Thoracic aorta (tissue), 2 donors: Measurements from ENCODE around the gene MALAT1. TPM values are rescaled to one million over a fixed set of nuclear protein-coding genes. Genes with fewer than 3 reads are reported as not detected.
A peak's percentile ranks its signal among the peaks of the same experiment; 100 is the strongest.
"Not testable (repeated sequence)": the region's sequence is repeated elsewhere in the genome, so short reads cannot be mapped to it uniquely, and the experiment has no call there.

Experiments used
- ATAC-seq: fragments of 150-250 bp; one replicate; pipeline ENCODE4 v1.8.0; 2017; ENCODE audit warnings: low read depth; ENCODE audit not compliant: insufficient number of reproducible peaks, low FRiP score
- DNase-seq: peaks from one replicate; pipeline ENCODE4 v3.0.0-alpha.2; 2020; ENCODE audit warnings: low spot score
- H3K27ac ChIP-seq, 2 donors: fragments of 200-600 bp; sonication (generic); 1 replicate in 1 of 2; 2 replicates in 1 of 2; pipeline ENCODE4 v1.5.1; 2016; ENCODE audit warnings: mild to moderate bottlenecking in 2 of 2, moderate library complexity in 2 of 2
- H3K27me3 ChIP-seq: fragments of 200-600 bp; sonication (generic); replicated peaks from 2 replicates; pipeline ENCODE4 v1.6.0; 2016; ENCODE audit warnings: mild to moderate bottlenecking; ENCODE audit not compliant: insufficient read depth
- H3K36me3 ChIP-seq: fragments of 200-600 bp; sonication (generic); one replicate; pipeline ENCODE4 v1.5.1; 2016
- H3K4me1 ChIP-seq, 2 donors: fragments of 200-600 bp; sonication (generic); 1 replicate in 1 of 2; 2 replicates in 1 of 2; pipeline versions ENCODE4 v1.5.1 to v1.6.0; 2016; ENCODE audit warnings: low read depth in 2 of 2, mild to moderate bottlenecking in 1 of 2; ENCODE audit not compliant: control insufficient read depth in 1 of 2
- H3K4me3 ChIP-seq: fragments of 200-600 bp; sonication (generic); 2 replicates; pipeline ENCODE4 v1.5.1; 2016; ENCODE audit warnings: mild to moderate bottlenecking
- H3K9me3 ChIP-seq: fragments of 200-600 bp; sonication (generic); 2 replicates; pipeline ENCODE4 v1.5.1; 2016
- CTCF ChIP-seq: fragments of 200-600 bp; sonication (generic); IDR thresholded peaks from one replicate; pipeline ENCODE4 v1.5.1; 2019; ENCODE audit warnings: antibody characterized with exemption
- total RNA-seq, 2 donors: library from RNA; depleted of rRNA; stranded (reverse); fragments of >200 nt; gene quantifications; one replicate each; pipeline versions ENCODE4 v1.1.0 to v1.2.3, GENCODE V29; 2016

MALAT1 gene
- total RNA-seq, 2 donors from 2014 or later: 20,776 to 38,952 TPM

GRCh38 chr11:65470433-65471049 is 28.3 kb upstream of the MALAT1 start:
- no peak for ATAC-seq
- Histone ChIP-seq H3K4me1 (peaks cover 27 to 34% of the 10 kb centered on the region in 2 donors), H3K27ac (peak overlapping the region; percentile 100), H3K4me3 (peak overlapping the region; percentile 63), H3K9me3 (no peaks in the 10 kb centered on the region), H3K36me3 (no peaks in the 10 kb centered on the region), H3K27me3 (no peaks in the 10 kb centered on the region)
- no peak for DNase-seq
- TF ChIP-seq CTCF: no peak

DNA sequence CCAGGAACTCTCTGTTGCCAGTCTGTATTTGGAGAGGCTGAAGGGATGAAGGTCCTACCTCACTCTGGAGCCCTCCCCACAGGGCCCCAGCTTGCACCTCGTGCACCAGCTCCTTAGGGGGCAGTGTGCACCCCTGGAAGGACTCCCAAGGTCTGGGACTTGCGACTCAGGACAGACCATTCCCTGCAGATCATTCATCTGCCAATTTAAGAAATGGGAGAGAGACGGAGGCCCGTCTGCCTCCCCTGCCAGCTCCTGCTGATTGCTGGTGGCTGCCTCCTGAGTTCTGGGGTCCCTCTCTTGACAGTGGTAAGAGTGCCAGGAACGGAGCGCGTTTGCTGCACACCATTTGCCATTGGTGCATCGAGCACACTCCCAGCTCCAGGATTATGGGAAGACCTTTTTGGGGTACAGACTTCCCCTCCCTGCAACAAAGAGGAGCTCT is 27.4 kb upstream of the MALAT1 start:
- Histone ChIP-seq H3K27me3 (no peaks in the 10 kb centered on the region), H3K27ac (peak overlapping the region; percentile 100), H3K4me1 (peaks cover 33 to 43% of the 10 kb centered on the region in 2 donors), H3K4me3 (peak overlapping the region; percentile 63), H3K9me3 (no peaks in the 10 kb centered on the region), H3K36me3 (no peaks in the 10 kb centered on the region)
- DNase-seq: peak; percentile 56
- ATAC-seq: peak; percentile 73
- TF ChIP-seq CTCF: peak; percentile 65

DNA sequence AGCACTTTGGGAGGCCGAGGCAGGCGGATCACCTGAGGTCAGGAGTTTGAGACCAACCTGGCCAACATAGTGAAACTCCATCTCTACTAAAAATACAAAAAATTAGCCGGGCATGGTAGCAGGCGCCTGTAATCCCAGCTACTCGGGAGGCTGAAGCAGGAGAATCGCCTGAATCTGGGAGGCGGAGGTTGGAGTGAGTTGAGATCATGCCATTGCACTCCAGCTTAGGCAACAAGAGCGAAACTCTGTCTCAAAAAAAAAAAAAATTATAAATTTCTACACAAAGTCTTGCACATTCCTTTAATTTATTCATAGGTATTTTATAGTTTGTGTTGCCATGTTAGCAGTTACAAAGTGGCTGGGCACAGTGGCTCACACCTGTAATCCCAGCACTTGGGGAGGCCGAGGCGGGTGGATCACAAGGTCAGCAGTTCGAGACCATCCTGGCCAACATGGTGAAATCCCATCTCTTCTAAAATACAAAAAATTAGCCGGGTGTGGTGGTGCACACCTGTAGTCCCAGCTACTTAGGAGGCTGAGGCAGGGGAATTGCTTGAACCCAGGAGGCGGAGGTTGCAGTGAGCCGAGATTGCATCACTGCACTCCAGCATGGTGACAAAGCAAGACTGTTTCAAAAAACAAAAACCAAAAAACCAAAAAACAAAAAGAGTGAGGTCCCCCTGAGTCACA is 26.1 kb upstream of the MALAT1 start:
- Histone ChIP-seq H3K4me3 (peak overlapping the region; percentile 63), H3K27ac (peak overlapping the region; percentile 100), H3K4me1 (peaks cover 34 to 49% of the 10 kb centered on the region in 2 donors)
- not testable (repeated sequence) for DNase-seq, ATAC-seq, H3K9me3 ChIP-seq, H3K36me3 ChIP-seq, H3K27me3 ChIP-seq

DNA sequence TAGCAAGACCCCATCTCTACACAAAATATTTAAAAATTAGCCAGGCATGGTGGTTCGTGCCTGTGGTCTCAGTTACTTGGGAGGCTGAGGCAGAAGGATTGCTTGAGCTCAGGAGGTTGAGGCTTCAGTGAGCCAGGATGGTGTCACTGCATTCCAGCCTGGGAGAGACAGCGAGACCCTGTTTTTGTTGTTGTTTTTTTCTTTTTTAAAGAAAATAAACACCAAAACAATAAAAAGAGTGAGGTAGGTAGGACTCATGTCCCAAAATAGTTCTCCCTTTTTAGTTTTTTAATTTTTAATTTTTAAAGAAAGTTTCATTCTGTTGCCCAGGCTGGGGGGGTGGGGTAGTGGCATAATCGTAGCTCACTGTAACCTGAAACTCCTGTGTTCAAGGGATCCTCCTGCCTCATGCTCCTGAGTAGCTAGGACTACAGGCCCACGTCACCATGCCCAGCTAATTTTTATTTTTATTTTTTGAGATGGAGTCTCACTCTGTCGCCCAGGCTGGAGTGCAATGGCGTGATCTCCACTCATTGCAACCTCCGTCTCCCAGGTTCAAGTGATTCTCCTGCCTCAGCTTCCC is 25.5 kb upstream of the MALAT1 start:
- Histone ChIP-seq H3K9me3 (no peaks in the 10 kb centered on the region), H3K27me3 (no peaks in the 10 kb centered on the region), H3K27ac (peak overlapping the region; percentile 100), H3K4me3 (peak overlapping the region; percentile 63), H3K36me3 (no peaks in the 10 kb centered on the region), H3K4me1 (peaks cover 41 to 55% of the 10 kb centered on the region in 2 donors)
- DNase-seq: no peak
- ATAC-seq: no peak
- TF ChIP-seq CTCF: no peak

- Histone ChIP-seq H3K36me3 (no peaks in the 10 kb centered on the region), H3K27me3 (no peaks in the 10 kb centered on the region), H3K9me3 (no peaks in the 10 kb centered on the region), H3K4me3 (no peak overlapping the region), H3K4me1 (peaks cover 44 to 69% of the 10 kb centered on the region in 2 donors), H3K27ac (peak overlapping the region in 1 of 2 donors; percentile 98)
- TF ChIP-seq CTCF: no peak
- ATAC-seq: no peak
- DNase-seq: no peak
Measured at GRCh38 chr11:65474864-65475263, 24.0 kb upstream of the MALAT1 start.
